ENCODE data around the gene GYS1.

Gene GYS1

GRCh38 chr19:48988860-48989259 lies 4.2 kb downstream of the GYS1 start:
- DNase-seq (ENCODE audit: low read depth in 2 of 2) = no peak

- no peak for DNase-seq (ENCODE audit: low read depth in 2 of 2)
Observed at GRCh38 chr19:48988286-48988685, 4.8 kb downstream of the GYS1 start.

- DNase-seq (ENCODE audit: low read depth in 2 of 2) = no peak
Observed at GRCh38 chr19:48987323-48987722, 5.8 kb downstream of the GYS1 start.

- DNase-seq (ENCODE audit: low read depth in 2 of 2) = no peak
Observed at GRCh38 chr19:48986211-48986610, 6.9 kb downstream of the GYS1 start.

GRCh38 chr19:48985711-48986110 lies 7.4 kb downstream of the GYS1 start:
- DNase-seq (ENCODE audit: low read depth in 2 of 2) = no peak

GRCh38 chr19:48982280-48982679 lies 10.8 kb downstream of the GYS1 start:
- no peak for DNase-seq (ENCODE audit: low read depth in 2 of 2)

GRCh38 chr19:48977061-48977460 lies 16.0 kb downstream of the GYS1 start:
- DNase-seq (ENCODE audit: low read depth in 2 of 2) = no peak

- no peak for DNase-seq (ENCODE audit: low read depth in 2 of 2)
Observed at GRCh38 chr19:48975947-48976847, 16.9 kb downstream of the GYS1 start.

GRCh38 chr19:48970923-48971395 lies 22.1 kb downstream of the GYS1 start:
- DNase-seq (ENCODE audit: low read depth in 2 of 2) = peak; percentile 62 to 70

GRCh38 chr19:48970139-48970766 lies 22.9 kb downstream of the GYS1 start:
- no peak for DNase-seq (ENCODE audit: low read depth in 2 of 2)

GRCh38 chr19:48969276-48970138 lies 23.6 kb downstream of the GYS1 start:
- no peak for DNase-seq (ENCODE audit: low read depth in 2 of 2)

- DNase-seq (ENCODE audit: low read depth in 2 of 2) = no peak
Observed at GRCh38 chr19:48968813-48969218, 24.3 kb downstream of the GYS1 start.

- DNase-seq (ENCODE audit: low read depth in 2 of 2) = no peak
Observed at GRCh38 chr19:48968179-48968661, 24.9 kb downstream of the GYS1 start.

GRCh38 chr19:48967346-48968178 lies 25.5 kb downstream of the GYS1 start:
- DNase-seq (ENCODE audit: low read depth in 2 of 2) = no peak

- DNase-seq (ENCODE audit: low read depth in 2 of 2) = no peak
Observed at GRCh38 chr19:48966541-48967345, 26.4 kb downstream of the GYS1 start.

- peak; percentile 77 to 85 for DNase-seq (ENCODE audit: low read depth in 2 of 2)
Observed at GRCh38 chr19:48965806-48966540, 27.1 kb downstream of the GYS1 start.

GRCh38 chr19:48965040-48965805 lies 27.9 kb downstream of the GYS1 start, which contains the start of gene FTL:
TSS of gene FTL (plus strand) at chr19:48965309. CDS start at chr19:48965508, 199 bp downstream.
- peak; percentile 74 to 80 for DNase-seq (ENCODE audit: low read depth in 2 of 2)

GRCh38 chr19:48964205-48965039 lies 28.7 kb downstream of the GYS1 start:
- DNase-seq (ENCODE audit: low read depth in 2 of 2) = no peak

Data from activated CD8-positive, alpha-beta memory T cell treated with anti-CD3 and anti-CD28 coated beads for 4 hours (primary cell).